ENCODE measurements around the gene CRBN. TPM values are rescaled to one million over a fixed set of nuclear protein-coding genes. Genes with fewer than 3 reads are reported as not detected.

Gene CRBN
- total RNA-seq, 1 donor from 2014 or later = 79.0 TPM

- DNase-seq (ENCODE audit: low read depth) = no peak
These were observed 6.9 kb downstream of the CRBN start for GRCh38 chr3:3172627-3173026.

- DNase-seq (ENCODE audit: low read depth) = peak; percentile 11
These were observed 8.5 kb downstream of the CRBN start for GRCh38 chr3:3170998-3171397.

- no peak for DNase-seq (ENCODE audit: low read depth)
These were observed 13.8 kb downstream of the CRBN start for GRCh38 chr3:3165650-3166049.

GRCh38 chr3:3165241-3165640 is 14.2 kb downstream of the CRBN start:
- DNase-seq (ENCODE audit: low read depth) = no peak

GRCh38 chr3:3160826-3161225 is 18.7 kb downstream of the CRBN start:
- no peak for DNase-seq (ENCODE audit: low read depth)

GRCh38 chr3:3157484-3157883 is 22.0 kb downstream of the CRBN start:
- no peak for DNase-seq (ENCODE audit: low read depth)

GRCh38 chr3:3154879-3155610 is 24.4 kb downstream of the CRBN start:
- DNase-seq (ENCODE audit: low read depth) = no peak

GRCh38 chr3:3151513-3151912 is 28.0 kb downstream of the CRBN start:
- no peak for DNase-seq (ENCODE audit: low read depth)

GRCh38 chr3:3149560-3149959 is 29.9 kb downstream of the CRBN start:
- no peak for DNase-seq (ENCODE audit: low read depth)

- DNase-seq (ENCODE audit: low read depth) = no peak
These were observed 33.7 kb downstream of the CRBN start for GRCh38 chr3:3145831-3146230.

- DNase-seq (ENCODE audit: low read depth) = no peak
These were observed 37.6 kb downstream of the CRBN start for GRCh38 chr3:3141939-3142338.

- no peak for DNase-seq (ENCODE audit: low read depth)
These were observed 42.0 kb downstream of the CRBN start for GRCh38 chr3:3137526-3137925.

- peak; percentile 36 for DNase-seq (ENCODE audit: low read depth)
These were observed 44.6 kb downstream of the CRBN start for GRCh38 chr3:3134750-3135448.

- peak; percentile 10 for DNase-seq (ENCODE audit: low read depth)
These were observed 46.0 kb downstream of the CRBN start for GRCh38 chr3:3133500-3133899.

GRCh38 chr3:3129579-3129978 is 49.9 kb downstream of the CRBN start:
- DNase-seq (ENCODE audit: low read depth) = no peak

- peak; percentile 47 for DNase-seq (ENCODE audit: low read depth)
These were observed 52.0 kb downstream of the CRBN start for GRCh38 chr3:3127432-3128010.

- DNase-seq (ENCODE audit: low read depth) = peak; percentile 95
These were observed 52.7 kb downstream of the CRBN start, which contains the start of gene TRNT1 for GRCh38 chr3:3126477-3127431. TRNT1 (plus strand) TSS chr3:3126940; CDS start chr3:3129041, 2,101 bp downstream.

GRCh38 chr3:3125977-3126376 is 53.5 kb downstream of the CRBN start:
- DNase-seq (ENCODE audit: low read depth) = no peak

- DNase-seq (ENCODE audit: low read depth) = no peak
These were observed 60.1 kb downstream of the CRBN start for GRCh38 chr3:3119393-3119851.

GRCh38 chr3:3117651-3118050 is 61.8 kb downstream of the CRBN start:
- no peak for DNase-seq (ENCODE audit: low read depth)

GRCh38 chr3:3113042-3113709 is 66.3 kb downstream of the CRBN start:
- no peak for DNase-seq (ENCODE audit: low read depth)
